ENCODE data around the gene SPAG9. TPM values are rescaled to one million over a fixed set of nuclear protein-coding genes. Genes with fewer than 3 reads are reported as not detected.

Gene SPAG9
- total and polyA plus RNA-seq, 2 experiments from 2014 or later = 12.1 to 66.2 TPM

GRCh38 chr17:50920891-50921586 lies 199.6 kb downstream of the SPAG9 start:
- Histone ChIP-seq H3K36me3 (no peaks in the 10 kb centered on the region), H3K9me3 (ENCODE audit: low read depth) (no peaks in the 10 kb centered on the region), H3K4me3 (no peak overlapping the region), H3K4me1 (ENCODE audit: low read depth) (peaks cover 30% of the 10 kb centered on the region), H3K27me3 (no peaks in the 10 kb centered on the region), H3K27ac (no peak overlapping the region)
- no peak for DNase-seq (ENCODE audit: low read depth in 1 of 2, low spot score in 1 of 2)
- TF ChIP-seq CTCF (IDR thresholded peaks at IDR 0.05; ENCODE audit: low read depth, low read length) = no peak

- Histone ChIP-seq H3K4me1 (ENCODE audit: low read depth) (peaks cover 30% of the 10 kb centered on the region), H3K27ac (no peak overlapping the region)
Observed at GRCh38 chr17:50920041-50920410, 200.6 kb downstream of the SPAG9 start.

GRCh38 chr17:50919321-50920040 lies 201.2 kb downstream of the SPAG9 start:
- DNase-seq (ENCODE audit: low read depth in 1 of 2, low spot score in 1 of 2) = peak; percentile 86
- peaks cover 30% of the 10 kb centered on the region for H3K4me1 ChIP-seq (ENCODE audit: low read depth)
- no peak overlapping the region for H3K4me3 ChIP-seq
- no peaks in the 10 kb centered on the region for H3K36me3 ChIP-seq
- no peak for TF ChIP-seq CTCF (IDR thresholded peaks at IDR 0.05; ENCODE audit: low read depth, low read length)
- no peak overlapping the region for H3K27ac ChIP-seq
- no peaks in the 10 kb centered on the region for H3K9me3 ChIP-seq (ENCODE audit: low read depth)
- no peaks in the 10 kb centered on the region for H3K27me3 ChIP-seq

More at GRCh38 chr17:50920041-50920410, 200.6 kb downstream of the SPAG9 start:
- TF ChIP-seq CTCF (IDR thresholded peaks at IDR 0.05; ENCODE audit: low read depth, low read length) = no peak
- no peaks in the 10 kb centered on the region for H3K9me3 ChIP-seq (ENCODE audit: low read depth)
- no peaks in the 10 kb centered on the region for H3K27me3 ChIP-seq
- no peak for DNase-seq (ENCODE audit: low read depth in 1 of 2, low spot score in 1 of 2)
- H3K36me3 ChIP-seq = no peaks in the 10 kb centered on the region
- no peak overlapping the region for H3K4me3 ChIP-seq

- H3K9me3 ChIP-seq (ENCODE audit: low read depth) = no peaks in the 10 kb centered on the region
- no peak for TF ChIP-seq CTCF (IDR thresholded peaks at IDR 0.05; ENCODE audit: low read depth, low read length)
- no peak overlapping the region for H3K4me3 ChIP-seq
- H3K4me1 ChIP-seq (ENCODE audit: low read depth) = peaks cover 30% of the 10 kb centered on the region
- H3K27me3 ChIP-seq = no peaks in the 10 kb centered on the region
- no peak for DNase-seq (ENCODE audit: low read depth in 1 of 2, low spot score in 1 of 2)
- H3K36me3 ChIP-seq = no peaks in the 10 kb centered on the region
- H3K27ac ChIP-seq = no peak overlapping the region
Observed at GRCh38 chr17:50918933-50919296, 201.8 kb downstream of the SPAG9 start.

- Histone ChIP-seq H3K36me3 (no peaks in the 10 kb centered on the region), H3K4me3 (no peak overlapping the region), H3K9me3 (ENCODE audit: low read depth) (no peaks in the 10 kb centered on the region), H3K27me3 (no peaks in the 10 kb centered on the region), H3K27ac (peak overlapping the region; percentile 72), H3K4me1 (ENCODE audit: low read depth) (peaks cover 27% of the 10 kb centered on the region)
- no peak for TF ChIP-seq CTCF (IDR thresholded peaks at IDR 0.05; ENCODE audit: low read depth, low read length)
- no peak for DNase-seq (ENCODE audit: low read depth in 1 of 2, low spot score in 1 of 2)
Observed at GRCh38 chr17:50918071-50918932, 202.4 kb downstream of the SPAG9 start.
